SU-DHL-6 (cell line): Measurements from ENCODE around the gene STRIP2.

Source experiments
- EZH2phosphoT487 ChIP-seq: fragments of 200-600 bp; sonication (generic), shearing (Covaris generic); conservative IDR thresholded peaks from 2 replicates; pipeline ENCODE4 v1.6.1; 2018; ENCODE audit warnings: mild to moderate bottlenecking, antibody characterized with exemption, low read length, moderate library complexity, mixed read lengths
- TF ChIP-seq, protein P1 (sequence below): fragments of 200-600 bp; sonication (generic); IDR thresholded peaks from one replicate; pipeline ENCODE4 v1.5.1; 2017; ENCODE audit warnings: antibody characterized with exemption, mild to moderate bottlenecking, low read length, moderate library complexity; ENCODE audit not compliant: insufficient read depth, poor library complexity, severe bottlenecking

DNA sequence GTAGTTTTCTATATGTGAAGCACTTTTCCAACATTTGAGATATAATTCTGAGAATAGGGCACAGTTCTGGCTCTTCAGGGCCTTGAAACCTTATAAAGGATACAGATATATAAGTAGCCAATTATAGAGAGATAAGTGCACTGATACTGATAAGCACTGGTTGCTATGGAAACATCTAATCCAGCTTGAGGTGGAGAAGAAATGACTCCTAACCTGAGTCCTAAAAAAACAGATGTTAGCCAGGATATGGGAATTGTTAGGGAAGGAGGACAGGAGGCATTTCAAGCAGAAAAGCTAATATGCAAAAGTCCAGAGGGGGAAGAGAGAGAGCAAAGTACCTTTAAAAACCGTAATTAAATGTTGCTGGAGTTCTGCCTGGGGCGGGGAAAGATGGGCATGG lies 30.8 kb downstream of the STRIP2 start:
- TF ChIP-seq, protein P1, sequence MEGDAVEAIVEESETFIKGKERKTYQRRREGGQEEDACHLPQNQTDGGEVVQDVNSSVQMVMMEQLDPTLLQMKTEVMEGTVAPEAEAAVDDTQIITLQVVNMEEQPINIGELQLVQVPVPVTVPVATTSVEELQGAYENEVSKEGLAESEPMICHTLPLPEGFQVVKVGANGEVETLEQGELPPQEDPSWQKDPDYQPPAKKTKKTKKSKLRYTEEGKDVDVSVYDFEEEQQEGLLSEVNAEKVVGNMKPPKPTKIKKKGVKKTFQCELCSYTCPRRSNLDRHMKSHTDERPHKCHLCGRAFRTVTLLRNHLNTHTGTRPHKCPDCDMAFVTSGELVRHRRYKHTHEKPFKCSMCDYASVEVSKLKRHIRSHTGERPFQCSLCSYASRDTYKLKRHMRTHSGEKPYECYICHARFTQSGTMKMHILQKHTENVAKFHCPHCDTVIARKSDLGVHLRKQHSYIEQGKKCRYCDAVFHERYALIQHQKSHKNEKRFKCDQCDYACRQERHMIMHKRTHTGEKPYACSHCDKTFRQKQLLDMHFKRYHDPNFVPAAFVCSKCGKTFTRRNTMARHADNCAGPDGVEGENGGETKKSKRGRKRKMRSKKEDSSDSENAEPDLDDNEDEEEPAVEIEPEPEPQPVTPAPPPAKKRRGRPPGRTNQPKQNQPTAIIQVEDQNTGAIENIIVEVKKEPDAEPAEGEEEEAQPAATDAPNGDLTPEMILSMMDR = no peak
- TF ChIP-seq EZH2phosphoT487 = no peak
